HepG2 (cell line): ENCODE measurements around the gene PPA1. TPM values are rescaled to one million over a fixed set of nuclear protein-coding genes. Genes with fewer than 3 reads are reported as not detected.

Source experiments
- ATAC-seq: fragments of 200-7000 bp; cut with Tn5 transposase; 3 replicates; pipeline ENCODE4 v1.9.1; 2020; ENCODE audit warnings: mild to moderate bottlenecking, moderate library complexity
- BruUV-seq: library from RNA; stranded (reverse); fragments of 400-500 nt; replicated peaks from 2 replicates; lab custom pipeline; 2021; lab: Mats Ljungman, UMichigan
- CTCF ChIA-PET: fragments of 300-600 bp; formaldehyde crosslinking; extraction: SDS; loops from one replicate; lab custom pipeline; 2021; ENCODE audit warnings: low total read pairs, inconsistent platforms, low intra/inter-chr PET ratio; lab: Yijun Ruan, JAX
- POLR2A ChIA-PET: fragments of 350-600 bp; sonication (Branson Sonifier 250); formaldehyde crosslinking; loops from one replicate; lab custom pipeline; 2020; ENCODE audit warnings: antibody characterized with exemption, inconsistent platforms; lab: Yijun Ruan, JAX
- DNase-seq: peaks from one replicate; pipeline ENCODE4 v3.0.0-alpha.2; 2015; ENCODE audit warnings: low spot score
- FAIRE-seq: peaks from 3 replicates; lab custom pipeline; 2011; peaks lifted over from hg19 to GRCh38; lab: Jason Lieb, UNC
- H2AFZ ChIP-seq: one replicate; pipeline ENCODE4 v1.6.1; 2011; ENCODE audit warnings: low read length, inconsistent platforms
- H3K27ac ChIP-seq: fragments of 300-600 bp; 3 replicates; pipeline ENCODE4 v1.8.0; 2011; ENCODE audit warnings: mixed run types, mild to moderate bottlenecking, mixed read lengths, low read length, inconsistent platforms; ENCODE audit not compliant: insufficient read depth; ENCODE audit errors: extremely low read length
- H3K27me3 ChIP-seq, 2 experiments: fragments of 200-600 bp in 1 of 2; 2 replicates in 1 of 2; 3 replicates in 1 of 2; pipeline versions ENCODE4 v1.6.0 to v1.8.0; 2011; ENCODE audit warnings: low read length in 2 of 2, mild to moderate bottlenecking in 2 of 2, moderate library complexity in 2 of 2, inconsistent platforms in 1 of 2; ENCODE audit not compliant: insufficient read depth in 2 of 2, control insufficient read depth in 1 of 2
- H3K36me3 ChIP-seq, 2 experiments: fragments of 200-600 bp in 1 of 2; replicated peaks in 1 of 2; 2 replicates in 1 of 2; 3 replicates in 1 of 2; pipeline versions ENCODE4 v1.5.1 to v1.8.0; 2011; ENCODE audit warnings: low read length in 2 of 2, inconsistent platforms in 1 of 2; ENCODE audit not compliant: insufficient read depth in 2 of 2, control insufficient read depth in 1 of 2
- H3K4me1 ChIP-seq: 2 replicates; pipeline ENCODE4 v1.5.1; 2012; ENCODE audit warnings: low read length, inconsistent platforms; ENCODE audit not compliant: insufficient read depth
- H3K4me2 ChIP-seq: 2 replicates; pipeline ENCODE4 v1.6.0; 2011; ENCODE audit warnings: low read depth, low read length, inconsistent platforms
- H3K4me3 ChIP-seq, 3 experiments: fragments of 200-600 bp in 1 of 3; sonication (generic), shearing (Covaris generic) in 1 of 3; replicated peaks in 1 of 3; 2 replicates each; pipeline ENCODE4 v1.5.1; 2011 to 2016; ENCODE audit warnings: low read length in 3 of 3, inconsistent platforms in 2 of 3, low read depth in 2 of 3, mild to moderate bottlenecking in 2 of 3, control low read depth in 1 of 3, mixed read lengths in 1 of 3; ENCODE audit not compliant: insufficient read depth in 1 of 3
- H3K79me2 ChIP-seq: one replicate; pipeline ENCODE4 v1.6.1; 2011; ENCODE audit warnings: low read length, inconsistent platforms; ENCODE audit not compliant: insufficient read depth
- H3K9ac ChIP-seq: 2 replicates; pipeline ENCODE4 v1.6.0; 2011; ENCODE audit warnings: mild to moderate bottlenecking, low read depth, low read length, inconsistent platforms; ENCODE audit not compliant: insufficient read depth
- H3K9me3 ChIP-seq: 2 replicates; pipeline ENCODE4 v1.5.1; 2012; ENCODE audit warnings: mild to moderate bottlenecking, low read length
- H4K20me1 ChIP-seq: 2 replicates; pipeline ENCODE4 v1.6.0; 2011; ENCODE audit warnings: inconsistent platforms, mild to moderate bottlenecking, low read length, moderate library complexity; ENCODE audit not compliant: insufficient read depth
- FOSL2 ChIP-seq: sonication (generic); formaldehyde crosslinking; IDR thresholded peaks from 2 replicates; pipeline ENCODE4 v1.4.0; 2020; ENCODE audit warnings: missing genetic modification reagents
- FOXP1 ChIP-seq, 2 experiments: fragments of 450-650 bp in 1 of 2; IDR thresholded peaks; 2 replicates each; pipeline ENCODE4 v1.6.1; 2017 to 2018; ENCODE audit warnings: antibody characterized with exemption in 1 of 2
- TBX2 ChIP-seq: sonication (generic); formaldehyde crosslinking; IDR thresholded peaks from 2 replicates; pipeline ENCODE4 v1.5.0; 2020; ENCODE audit warnings: missing genetic modification reagents, mild to moderate bottlenecking, borderline replicate concordance
- ZFX ChIP-seq: sonication (generic); formaldehyde crosslinking; IDR thresholded peaks from 2 replicates; pipeline ENCODE4 v1.4.0; 2020; ENCODE audit warnings: mild to moderate bottlenecking, low read depth, missing genetic modification reagents, moderate library complexity
- ZNF407 ChIP-seq: sonication (generic); formaldehyde crosslinking; IDR thresholded peaks from one replicate; pipeline ENCODE4 v1.5.1; 2020; ENCODE audit warnings: mild to moderate bottlenecking, missing genetic modification reagents; ENCODE audit errors: not compliant biosample characterization
- WGBS: methylation state at CpG from one replicate; pipeline ENCODE4 v1.1.6; 2017; ENCODE audit warnings: low lambda C conversion rate; 5-methylcytosine and 5-hydroxymethylcytosine counted together
- in situ Hi-C: cut with HindIII; loops from 2 replicates; pipeline ENCODE4 v1.10.0; 2017; ENCODE audit warnings: low pct_unique_long_range_greater_than_20kb; ENCODE audit not compliant: extremely low pct_ligation_motif_present
- intact Hi-C: fragments of 100-400 bp; cut with micrococcal nuclease; formaldehyde crosslinking; loops from one replicate; pipeline ENCODE4 v1.10.0; 2022; ENCODE audit not compliant: unreplicated experiment
- polyA plus RNA-seq, 8 experiments: library from polyadenylated mRNA; depleted of rRNA in 3 of 8; stranded (reverse) in 7 of 8; unstranded in 1 of 8; fragments of >200 nt; fragmentation: Illumina TruSeq in 4 of 8; extraction: Trizol in 4 of 8; gene quantifications; 2 replicates each; pipeline versions ENCODE4 v1.2.1 to v1.2.3, GENCODE V29; 2011 to 2016; ENCODE audit warnings: low read depth in 4 of 8, missing spikeins in 1 of 8, mixed read lengths in 1 of 8; ENCODE audit not compliant: insufficient read depth in 1 of 8
- total RNA-seq, 5 experiments: library from RNA; depleted of rRNA; stranded (reverse); fragments of >200 nt; fragmentation: Illumina TruSeq; extraction: Trizol; gene quantifications; 2 replicates each; pipeline ENCODE4 v1.2.3, GENCODE V29; 2016; ENCODE audit warnings: low read depth in 1 of 5
- TF ChIP-seq, protein P1 (sequence below): sonication (generic); formaldehyde crosslinking; IDR thresholded peaks from 2 replicates; pipeline ENCODE4 v1.5.1; 2020; ENCODE audit warnings: mild to moderate bottlenecking, missing genetic modification reagents, moderate library complexity

Gene PPA1
- total and polyA plus RNA-seq, 2 of the 13 experiments (the other 11 are each of a cell fraction or from before 2014, with no cell fraction given) = 136 to 250 TPM

DNA sequence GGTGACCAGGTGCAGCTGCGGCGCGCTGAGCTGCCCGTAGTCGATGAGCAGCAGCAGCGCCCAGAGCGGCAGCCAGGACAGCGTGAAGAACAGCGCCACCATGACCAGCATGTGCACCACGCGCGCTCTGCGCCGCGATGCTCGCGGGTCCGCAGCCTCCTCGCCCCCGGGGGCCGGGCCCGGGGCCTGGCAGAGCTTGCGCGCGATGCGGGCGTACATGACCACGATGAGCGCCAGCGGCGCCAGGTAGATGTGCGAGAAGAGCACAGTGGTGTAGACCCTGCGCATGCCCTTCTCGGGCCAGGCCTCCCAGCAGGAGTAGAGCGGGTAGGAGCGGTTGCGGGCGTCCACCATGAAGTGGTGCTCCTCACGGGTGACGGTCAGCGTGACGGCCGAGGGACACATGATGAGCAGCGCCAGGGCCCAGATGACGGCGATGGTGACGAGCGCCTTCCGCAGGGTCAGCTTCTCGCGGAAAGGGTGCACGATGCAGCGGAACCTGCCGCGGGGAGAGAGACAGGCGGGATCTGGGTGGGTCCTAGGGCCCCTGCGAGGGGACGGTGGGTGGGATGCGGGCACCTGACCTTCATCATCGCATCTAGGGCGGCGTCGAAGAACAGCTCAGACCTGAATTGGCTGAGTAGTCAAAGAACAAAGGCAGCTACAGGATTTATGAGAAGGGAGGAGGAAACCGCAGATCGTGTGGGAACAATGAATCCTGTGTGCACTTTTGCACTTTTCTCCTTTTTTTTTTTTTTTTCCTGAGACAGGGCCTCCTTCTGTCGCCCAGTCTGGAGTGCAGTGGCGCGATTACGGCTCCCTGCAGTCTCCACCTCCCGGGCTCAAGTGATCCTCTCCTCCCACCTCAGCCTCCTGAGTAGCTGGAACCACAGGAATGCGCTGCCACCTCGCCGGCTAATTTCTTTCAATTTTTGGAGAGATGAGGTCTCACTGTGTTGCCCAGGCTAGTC is 22.4 kb upstream of the PPA1 start:
- H3K4me2 ChIP-seq = peak overlapping the region; percentile 79
- H3K79me2 ChIP-seq = no peaks in the 10 kb centered on the region
- no peaks in the 10 kb centered on the region for H3K9me3 ChIP-seq
- ChIA-PET POLR2A (interaction anchor here (0.7 to 2.0 kb wide), 3 partner anchors 9 to 23 kb away, joined by 3 to 5 read pairs (median 3); no protein-coding TSS in a partner anchor), CTCF (interaction anchor here (0.6 kb wide), 1 partner anchor 16 kb away, joined by 3 read pairs; no protein-coding TSS in a partner anchor)
- peak; percentile 82 for DNase-seq
- H3K4me1 ChIP-seq = peaks cover 64% of the 10 kb centered on the region
- peaks cover 0 to 39% of the 10 kb centered on the region in 2 experiments; a peak in 4 of 5 replicates for H3K27me3 ChIP-seq
- H3K9ac ChIP-seq = peak overlapping the region; percentile 26; the same call in 1 of the 2 replicates
- no peaks in the 10 kb centered on the region for H3K36me3 ChIP-seq
- whole genome bisulfite sequencing = 61% methylated on average over 67 of the region's 73 CpGs
- H4K20me1 ChIP-seq = no peaks in the 10 kb centered on the region
- ATAC-seq = peak; percentile 68
- FAIRE-seq = peak; percentile 95
- BruUV-seq = no TSS peak
- no peak overlapping the region for H2AFZ ChIP-seq
- H3K4me3 ChIP-seq = peak overlapping the region in 2 of 3 experiments; percentile 51 to 59; a peak in 5 of 6 replicates
- no peak overlapping the region for H3K27ac ChIP-seq
- intact Hi-C loops = no loop called here
- in situ Hi-C loops = no loop called here
- TF ChIP-seq, protein P1, sequence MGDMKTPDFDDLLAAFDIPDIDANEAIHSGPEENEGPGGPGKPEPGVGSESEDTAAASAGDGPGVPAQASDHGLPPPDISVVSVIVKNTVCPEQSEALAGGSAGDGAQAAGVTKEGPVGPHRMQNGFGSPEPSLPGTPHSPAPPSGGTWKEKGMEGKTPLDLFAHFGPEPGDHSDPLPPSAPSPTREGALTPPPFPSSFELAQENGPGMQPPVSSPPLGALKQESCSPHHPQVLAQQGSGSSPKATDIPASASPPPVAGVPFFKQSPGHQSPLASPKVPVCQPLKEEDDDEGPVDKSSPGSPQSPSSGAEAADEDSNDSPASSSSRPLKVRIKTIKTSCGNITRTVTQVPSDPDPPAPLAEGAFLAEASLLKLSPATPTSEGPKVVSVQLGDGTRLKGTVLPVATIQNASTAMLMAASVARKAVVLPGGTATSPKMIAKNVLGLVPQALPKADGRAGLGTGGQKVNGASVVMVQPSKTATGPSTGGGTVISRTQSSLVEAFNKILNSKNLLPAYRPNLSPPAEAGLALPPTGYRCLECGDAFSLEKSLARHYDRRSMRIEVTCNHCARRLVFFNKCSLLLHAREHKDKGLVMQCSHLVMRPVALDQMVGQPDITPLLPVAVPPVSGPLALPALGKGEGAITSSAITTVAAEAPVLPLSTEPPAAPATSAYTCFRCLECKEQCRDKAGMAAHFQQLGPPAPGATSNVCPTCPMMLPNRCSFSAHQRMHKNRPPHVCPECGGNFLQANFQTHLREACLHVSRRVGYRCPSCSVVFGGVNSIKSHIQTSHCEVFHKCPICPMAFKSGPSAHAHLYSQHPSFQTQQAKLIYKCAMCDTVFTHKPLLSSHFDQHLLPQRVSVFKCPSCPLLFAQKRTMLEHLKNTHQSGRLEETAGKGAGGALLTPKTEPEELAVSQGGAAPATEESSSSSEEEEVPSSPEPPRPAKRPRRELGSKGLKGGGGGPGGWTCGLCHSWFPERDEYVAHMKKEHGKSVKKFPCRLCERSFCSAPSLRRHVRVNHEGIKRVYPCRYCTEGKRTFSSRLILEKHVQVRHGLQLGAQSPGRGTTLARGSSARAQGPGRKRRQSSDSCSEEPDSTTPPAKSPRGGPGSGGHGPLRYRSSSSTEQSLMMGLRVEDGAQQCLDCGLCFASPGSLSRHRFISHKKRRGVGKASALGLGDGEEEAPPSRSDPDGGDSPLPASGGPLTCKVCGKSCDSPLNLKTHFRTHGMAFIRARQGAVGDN = peak; percentile 33
- TF ChIP-seq TBX2 (0 out of 2 replicates have a peak, but pooled peaks have one; percentile 32), FOSL2 (CRISPR knock-in tag) (no peak), FOXP1 (IDR thresholded peaks at IDR 0.05) (no peak), FOXP1 (CRISPR knock-in tag; IDR thresholded peaks at IDR 0.05) (peak; percentile 3; the same call in 1 of the 2 replicates), ZNF407 (no peak), ZFX (CRISPR knock-in tag) (peak; percentile 27; the same call in 1 of the 2 replicates)
